Fibroblast of skin of left biceps (primary cell): ENCODE results near the gene RWDD1.

Experiments
- DNase-seq, 2 experiments: peaks; one replicate each; pipeline ENCODE4 v3.0.0-alpha.2; 2013; ENCODE audit warnings: low read depth in 2 of 2

The RWDD1 gene, protein sequence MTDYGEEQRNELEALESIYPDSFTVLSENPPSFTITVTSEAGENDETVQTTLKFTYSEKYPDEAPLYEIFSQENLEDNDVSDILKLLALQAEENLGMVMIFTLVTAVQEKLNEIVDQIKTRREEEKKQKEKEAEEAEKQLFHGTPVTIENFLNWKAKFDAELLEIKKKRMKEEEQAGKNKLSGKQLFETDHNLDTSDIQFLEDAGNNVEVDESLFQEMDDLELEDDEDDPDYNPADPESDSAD

DNA sequence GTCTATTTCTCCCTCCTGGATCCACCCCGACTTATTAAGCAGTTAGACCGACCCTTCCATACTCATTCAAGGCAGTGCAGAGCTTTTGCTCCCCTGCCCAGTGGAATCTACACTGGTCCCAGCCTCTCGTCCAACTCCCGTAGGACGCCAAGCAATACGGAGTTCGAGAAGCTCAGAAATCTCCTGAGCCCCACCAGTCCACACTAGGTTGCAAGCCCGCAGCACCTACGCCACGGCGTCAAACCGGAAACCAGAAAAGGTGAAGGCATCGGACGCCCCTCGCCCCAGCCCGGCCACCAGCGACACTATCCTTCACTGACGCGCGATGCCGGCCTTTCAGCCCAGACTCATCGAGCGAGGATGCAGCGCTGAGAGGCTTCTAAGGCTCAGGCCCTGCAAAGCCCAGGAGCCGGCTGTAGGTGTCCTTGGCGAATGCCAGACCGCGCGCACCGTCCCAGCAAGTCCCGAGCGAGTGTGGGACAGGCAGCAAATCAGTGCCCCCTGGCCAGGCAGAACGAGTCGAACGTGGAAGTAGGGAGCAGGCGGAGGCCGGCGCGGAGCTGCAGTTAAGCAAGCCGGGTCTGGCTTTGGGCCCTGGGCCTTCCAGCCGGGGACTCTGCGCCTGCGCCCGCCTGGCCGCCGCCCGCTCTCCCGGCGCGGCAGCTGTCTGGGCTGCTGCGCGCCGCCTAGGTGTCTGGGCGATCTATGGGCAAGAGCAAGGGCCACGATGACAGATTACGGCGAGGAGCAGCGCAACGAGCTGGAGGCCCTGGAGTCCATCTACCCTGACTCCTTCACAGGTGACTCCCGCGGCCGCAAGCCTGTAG lies at the start of gene RWDD1:
TSS of gene RWDD1 (plus strand) at position 649 of the 827 bp plus-strand sequence. CDS start at position 728, 79 bp downstream.
- peak; percentile 99 for DNase-seq

DNA sequence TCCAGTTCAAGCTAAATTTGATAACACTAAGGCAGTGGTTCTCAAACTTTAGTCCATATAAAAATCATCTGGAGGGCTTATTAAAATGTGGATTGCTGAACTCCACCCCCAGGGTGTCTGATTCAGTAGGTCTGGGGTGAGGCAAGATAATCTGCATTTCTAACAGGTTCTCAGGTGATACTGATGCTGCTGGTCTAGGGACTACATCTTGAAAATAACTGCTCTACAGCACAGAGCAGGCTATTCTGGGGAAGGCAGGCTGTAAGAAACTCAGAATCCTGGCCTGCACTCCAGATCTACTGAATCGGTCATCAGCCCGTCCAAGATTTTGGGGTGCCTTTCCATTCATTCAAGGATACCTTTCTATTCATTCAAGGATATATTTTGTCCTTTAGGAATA lies 48.4 kb upstream of the RWDD1 start:
- DNase-seq = no peak

DNA sequence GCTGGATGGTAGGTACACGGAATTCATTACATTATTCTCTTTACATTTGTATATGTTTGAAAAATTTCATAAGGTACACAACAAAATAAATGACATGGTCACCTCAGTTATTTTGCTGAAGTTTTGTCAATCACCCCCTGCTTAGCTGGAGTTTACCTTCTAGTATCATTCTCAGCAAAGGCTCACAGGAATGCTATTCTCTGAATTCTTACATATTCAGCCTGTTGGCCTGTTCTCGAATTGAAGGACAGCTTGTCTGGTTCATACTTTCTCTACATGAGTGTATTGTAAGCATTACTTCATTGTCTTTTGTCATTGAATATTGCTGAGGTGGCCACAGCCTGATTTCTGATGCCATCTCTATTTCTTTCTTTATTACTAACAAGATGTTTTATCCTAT lies 47.1 kb upstream of the RWDD1 start:
- no peak for DNase-seq

GRCh38 chr6:116528133-116528532 lies 43.2 kb upstream of the RWDD1 start:
- no peak for DNase-seq

GRCh38 chr6:116528780-116529179 lies 42.5 kb upstream of the RWDD1 start:
- no peak for DNase-seq

GRCh38 chr6:116529466-116530290 lies 41.6 kb upstream of the RWDD1 start:
- no peak for DNase-seq

DNA sequence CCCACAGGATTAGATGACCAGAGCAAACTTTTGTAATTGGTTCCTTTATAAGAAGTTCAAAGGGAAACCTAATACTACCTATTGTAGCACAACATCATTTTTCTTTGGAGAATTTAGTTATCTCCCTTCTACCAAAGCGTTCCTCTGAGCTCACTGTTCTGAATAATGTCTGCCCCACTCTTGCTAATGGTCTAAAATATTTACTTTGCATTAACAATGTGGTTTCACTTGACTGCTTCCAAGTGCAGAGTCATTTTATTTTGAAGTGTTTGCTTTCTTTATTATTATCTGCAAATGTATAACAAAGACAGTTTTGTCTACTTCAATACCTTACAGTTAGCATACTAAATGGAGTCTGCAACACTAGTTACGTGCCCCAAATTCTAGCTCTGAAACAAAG lies 40.9 kb upstream of the RWDD1 start:
- DNase-seq = no peak

DNA sequence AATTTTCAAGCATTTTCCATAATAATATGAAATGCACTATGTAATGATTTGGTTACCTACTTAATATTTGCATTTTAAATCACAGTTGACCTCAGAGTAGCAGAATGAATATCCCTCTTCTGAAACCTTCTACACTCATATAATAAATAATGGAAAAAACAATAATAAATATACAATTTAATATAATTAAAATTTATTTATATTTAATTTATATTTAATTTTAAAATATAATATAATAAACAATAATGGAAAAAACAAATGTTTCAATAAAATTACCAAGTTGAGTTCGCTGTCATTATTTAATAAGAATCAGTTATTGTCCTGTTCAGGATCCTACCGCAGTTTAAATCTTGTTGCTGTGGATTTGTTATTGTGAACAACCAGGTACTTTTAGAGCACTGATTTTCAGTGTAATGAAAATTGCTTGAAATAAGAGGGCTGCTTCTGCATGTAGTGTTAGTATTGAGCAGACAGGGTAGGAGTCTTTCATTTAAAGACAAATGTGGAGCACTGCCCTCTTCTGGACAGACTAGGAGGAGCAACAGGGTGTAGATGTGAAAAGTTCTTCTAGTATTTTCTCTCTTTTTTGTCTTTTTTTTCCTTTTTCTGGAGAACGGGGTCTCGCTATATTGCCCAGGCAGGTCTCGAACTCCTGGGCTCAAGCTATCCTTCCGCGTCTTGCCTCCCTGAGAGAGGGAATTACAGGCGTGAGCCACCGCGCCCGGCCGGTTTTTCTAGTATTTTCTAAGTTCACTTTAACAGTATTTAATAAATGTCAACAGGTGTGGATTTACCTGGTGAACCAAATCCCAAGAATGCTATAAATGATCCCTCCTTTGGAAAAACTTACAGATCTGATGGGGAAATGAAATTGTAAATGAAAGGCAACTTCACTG lies 39.4 kb upstream of the RWDD1 start:
- no peak for DNase-seq

GRCh38 chr6:116533233-116533957 lies 37.9 kb upstream of the RWDD1 start:
- no peak for DNase-seq

DNA sequence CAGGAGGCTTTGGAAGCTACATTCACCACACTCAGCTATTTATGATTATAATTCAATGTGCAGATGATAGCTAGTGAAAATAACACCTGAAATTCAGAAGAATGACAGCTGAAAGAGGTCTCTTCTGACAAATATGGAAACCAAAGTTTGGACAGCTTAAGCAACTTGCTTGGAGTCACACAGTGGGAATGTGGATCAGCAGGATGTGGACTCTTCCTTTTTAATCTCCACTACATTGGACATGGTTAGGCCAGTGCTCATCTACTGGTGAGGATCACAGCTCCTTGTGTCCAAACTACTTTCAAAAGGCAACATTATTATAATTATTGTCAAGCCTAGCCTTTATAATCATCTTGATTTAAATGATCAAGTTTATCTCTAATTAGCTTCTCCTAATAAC lies 36.2 kb upstream of the RWDD1 start:
- no peak for DNase-seq

GRCh38 chr6:116536216-116536621 lies 35.1 kb upstream of the RWDD1 start:
- no peak for DNase-seq

DNA sequence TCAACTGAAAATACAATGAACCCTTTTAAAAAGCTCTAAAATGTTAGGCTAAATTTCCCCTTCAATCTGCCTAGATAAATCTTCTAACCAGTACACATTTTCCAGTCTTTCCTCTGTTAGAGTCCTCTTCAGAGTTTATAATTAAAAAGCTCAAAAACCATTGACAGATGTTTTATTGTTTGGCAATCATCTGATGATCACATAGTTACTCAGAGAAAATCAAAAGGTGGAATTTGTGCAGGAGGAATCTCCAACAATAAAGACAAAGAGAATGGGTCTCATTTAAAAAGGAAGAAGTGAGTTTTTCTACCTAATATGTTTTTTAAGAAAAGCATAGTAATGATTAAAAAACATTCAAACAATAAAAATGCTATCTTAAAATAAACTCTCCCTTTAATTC lies 28.9 kb upstream of the RWDD1 start:
- DNase-seq = no peak

DNA sequence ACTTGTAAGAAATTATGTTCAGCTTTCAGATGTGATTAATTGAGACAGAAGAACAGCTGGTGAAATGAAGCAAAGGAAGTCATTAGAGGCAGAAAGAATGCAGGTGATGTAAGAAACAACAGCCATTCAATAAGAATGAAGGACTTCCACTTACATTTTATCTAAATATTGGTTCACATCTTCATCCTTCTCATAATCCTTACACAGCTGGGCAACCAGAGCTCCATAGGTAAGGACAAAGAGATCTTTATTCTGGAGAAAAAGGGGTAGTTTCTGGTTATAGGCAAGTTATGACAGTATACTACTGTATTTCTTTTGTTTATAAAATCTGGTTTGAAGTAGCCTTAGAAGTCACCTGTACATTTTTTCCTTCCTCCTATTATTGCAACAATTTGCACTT lies 28.2 kb upstream of the RWDD1 start:
- no peak for DNase-seq

- no peak for DNase-seq
Observed at GRCh38 chr6:116545651-116546050, 25.7 kb upstream of the RWDD1 start, which contains the start of gene TRAPPC3L. Gene TRAPPC3L (minus strand): TSS chr6:116545684. CDS start chr6:116545514, 170 bp downstream.

DNA sequence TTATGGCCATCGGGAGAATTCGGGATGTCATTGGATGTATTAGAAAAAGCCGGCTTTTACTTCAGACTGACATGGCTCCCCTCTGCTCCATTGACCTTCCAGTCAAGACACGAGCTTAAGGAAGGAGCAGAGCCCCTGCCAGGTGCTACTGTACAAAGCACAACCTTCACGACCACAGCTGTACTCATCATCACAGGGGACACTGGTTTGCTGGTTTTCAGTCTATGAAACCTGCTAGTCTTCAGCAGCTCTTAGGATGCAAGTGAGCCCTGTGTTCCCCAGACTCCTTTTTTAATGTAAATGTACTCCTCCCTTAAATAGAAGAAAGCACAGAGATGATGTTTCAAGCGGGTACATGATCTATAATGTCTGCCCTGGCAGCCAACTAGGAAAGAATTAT lies 23.9 kb upstream of the RWDD1 start:
- DNase-seq = no peak

- no peak for DNase-seq
Observed at GRCh38 chr6:116550796-116551195, 20.5 kb upstream of the RWDD1 start.

DNA sequence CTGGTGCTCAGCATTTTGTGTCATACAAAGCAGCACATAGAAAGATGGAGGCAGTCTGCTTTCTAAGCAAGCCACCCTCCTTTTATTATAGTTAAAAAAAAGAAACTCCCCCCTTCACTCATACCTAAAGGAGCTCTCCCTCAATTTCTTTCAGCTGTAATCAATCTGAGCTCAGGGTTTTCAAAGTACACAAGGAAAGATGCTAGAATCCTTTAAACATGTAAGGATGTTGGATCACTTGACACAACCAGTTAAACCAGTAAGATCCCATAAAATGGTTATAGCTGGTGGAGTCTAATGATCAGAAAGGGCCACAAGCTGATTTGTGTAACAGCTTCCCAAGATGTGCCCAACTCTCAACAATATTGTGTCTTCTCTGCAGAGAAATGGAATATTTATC lies 17.9 kb upstream of the RWDD1 start, which contains the start of gene CALHM4:
TSS of gene CALHM4 (plus strand) at position 301 of the 400 bp plus-strand sequence. CDS start at position 344, 43 bp downstream.
- no peak for DNase-seq

- peak; percentile 73 to 77 for DNase-seq
Observed at GRCh38 chr6:116556065-116556464, 15.2 kb upstream of the RWDD1 start.

- DNase-seq = no peak
Observed at GRCh38 chr6:116556814-116557415, 14.4 kb upstream of the RWDD1 start.

DNA sequence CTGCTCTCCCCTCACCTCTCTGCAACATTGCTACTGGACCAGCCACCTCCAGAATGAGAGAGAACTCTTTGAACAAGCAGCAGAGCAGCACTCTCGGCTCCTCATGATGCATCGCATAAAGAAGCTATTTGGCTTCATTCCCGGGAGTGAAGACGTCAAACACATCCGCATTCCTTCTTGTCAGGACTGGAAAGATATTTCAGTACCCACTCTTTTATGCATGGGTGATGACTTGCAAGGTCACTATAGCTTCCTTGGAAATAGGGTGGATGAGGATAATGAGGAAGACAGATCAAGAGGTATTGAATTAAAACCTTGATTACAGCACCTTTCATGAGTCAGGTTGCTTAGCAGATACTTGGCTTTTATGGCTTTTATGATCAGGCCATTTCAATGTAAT lies 13.4 kb upstream of the RWDD1 start:
- DNase-seq = peak; percentile 90 to 94
